ENCODE data around the gene AARS2.

- TF ChIP-seq MYC (IDR thresholded peaks at IDR 0.05; ENCODE audit: borderline replicate concordance, low read length) (no peak), POLR2AphosphoS2 (conservative IDR thresholded peaks at IDR 0.05; ENCODE audit: low read length) (no peak), CTCF (IDR thresholded peaks at IDR 0.05) (no peak)
Measured at GRCh38 chr6:44301782-44302564, 11.2 kb downstream of the AARS2 start.
